SHP77 (cell line): ENCODE results near the gene HBZ.
"Not testable (repeated sequence)": the region's sequence is repeated elsewhere in the genome, so short reads cannot be mapped to it uniquely, and the experiment has no call there.

ENCODE experiments used
- DNase-seq, 2 experiments: peaks; one replicate each; lab custom pipeline; 2025; lab: John Stamatoyannopoulos, UW

The HBZ gene

DNA sequence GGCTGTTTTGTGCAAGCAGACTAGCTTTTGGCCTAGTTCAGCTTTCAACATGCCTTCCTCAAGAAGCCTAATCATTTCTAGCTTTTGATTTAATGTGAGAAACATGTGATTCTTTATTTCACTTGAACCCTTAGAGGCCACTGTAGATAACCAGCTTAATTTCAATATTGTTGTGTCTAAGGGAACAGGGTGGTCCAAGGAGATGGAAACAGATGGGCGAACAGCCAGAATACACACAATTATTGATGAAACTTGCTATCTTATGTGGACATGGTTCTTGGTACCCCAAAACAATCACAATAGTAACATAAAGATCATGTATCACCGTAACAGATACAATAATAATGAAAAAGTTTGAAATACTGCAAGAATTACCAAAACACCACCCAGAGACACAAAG is 18.7 kb upstream of the HBZ start:
- DNase-seq: no peak

DNA sequence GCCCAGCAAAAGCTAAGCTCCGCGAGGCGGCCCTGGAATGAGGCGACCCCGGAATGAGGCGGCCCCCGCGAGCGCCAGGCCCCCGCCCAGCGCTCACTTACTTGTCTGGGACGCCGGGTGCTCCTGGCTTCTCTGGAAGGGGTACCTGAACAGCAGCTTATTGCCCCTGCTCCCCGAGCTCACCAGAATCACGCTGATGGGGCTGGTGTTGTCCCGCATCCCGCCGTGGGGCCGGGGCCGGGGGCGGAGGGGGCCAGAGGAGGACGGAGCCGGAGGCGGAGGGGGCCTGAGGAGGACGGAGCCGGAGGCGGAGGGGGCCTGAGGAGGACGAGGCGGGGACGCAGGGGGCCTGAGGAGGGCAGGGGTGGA is 14.4 kb upstream of the HBZ start:
- DNase-seq: no peak

DNA sequence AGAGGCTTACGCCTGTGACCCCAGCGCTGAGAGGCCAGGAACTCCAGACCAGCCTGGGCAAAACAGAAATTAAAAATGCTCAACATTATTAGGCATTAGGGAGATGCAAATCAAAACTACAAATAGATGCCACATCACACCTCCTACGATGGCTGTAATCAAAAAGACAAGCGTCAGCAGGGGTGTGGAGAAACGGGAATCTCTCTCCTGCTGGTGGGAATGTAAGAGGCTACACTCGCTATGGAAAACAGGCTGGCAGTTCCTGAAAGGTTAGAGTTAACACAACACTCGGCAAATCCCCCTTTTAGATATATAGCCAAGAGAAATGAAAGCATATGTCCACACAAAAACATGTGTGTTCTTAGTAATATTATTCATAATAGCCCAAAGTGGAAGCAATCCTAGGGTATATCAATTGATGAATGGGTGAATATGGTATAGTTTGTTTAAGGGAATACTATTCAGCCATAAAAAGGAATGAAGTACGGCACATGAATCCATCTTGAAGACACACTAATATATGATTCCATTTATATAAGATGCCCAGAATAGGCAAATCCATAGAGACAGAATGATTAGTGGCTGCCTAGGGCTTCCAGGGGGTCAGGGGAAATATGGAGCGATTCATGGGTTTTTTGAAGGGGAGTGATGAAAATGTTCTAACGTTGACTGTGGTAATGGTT is 12.1 kb upstream of the HBZ start:
- DNase-seq: no peak

DNA sequence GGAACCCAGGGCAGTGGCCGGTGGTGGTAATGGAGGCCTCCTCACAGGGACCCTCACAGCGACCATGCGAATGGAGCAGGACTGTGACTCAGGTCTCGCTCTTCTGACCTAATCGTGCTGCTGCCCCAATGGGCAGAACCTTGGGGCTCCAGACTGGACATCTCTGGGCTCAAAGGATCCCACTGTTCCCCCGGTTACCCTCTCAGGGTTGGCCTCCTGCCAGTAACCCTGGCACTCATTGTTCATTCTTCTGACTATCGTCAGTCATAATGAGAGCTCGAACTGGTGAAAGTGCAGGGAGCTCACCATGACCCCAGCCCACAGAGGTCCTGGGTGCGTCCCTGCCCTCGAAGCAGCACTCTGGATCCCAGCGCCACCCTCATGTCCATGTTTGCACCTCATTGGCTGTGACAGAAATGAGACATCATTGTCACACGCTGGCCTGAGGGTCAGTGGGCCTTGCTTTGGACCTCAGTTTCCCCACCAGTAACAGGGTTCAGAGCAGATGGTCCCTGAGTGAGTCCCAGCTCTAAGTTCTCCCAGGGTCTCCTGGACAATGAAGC is 10.0 kb upstream of the HBZ start:
- DNase-seq: no peak

DNA sequence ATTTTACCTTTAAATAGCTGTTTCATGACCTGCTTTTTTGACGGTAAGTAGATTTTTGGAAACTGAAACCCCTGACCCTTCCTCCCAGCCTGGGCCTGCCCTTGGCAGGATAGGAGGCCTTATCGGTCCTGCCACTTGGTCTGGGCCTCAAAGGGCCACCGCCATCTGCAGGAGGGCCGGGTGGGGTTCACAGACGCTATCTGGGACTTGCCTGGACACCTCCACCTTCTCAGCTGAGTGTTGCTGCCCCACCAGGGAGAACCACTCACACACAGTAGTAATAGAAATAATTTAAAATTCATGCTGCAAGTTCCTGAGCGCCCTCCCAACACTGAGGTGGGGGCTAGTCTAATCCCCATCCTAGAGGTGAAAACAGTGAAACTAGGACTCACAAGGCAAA is 9.4 kb upstream of the HBZ start:
- no peak for DNase-seq

DNA sequence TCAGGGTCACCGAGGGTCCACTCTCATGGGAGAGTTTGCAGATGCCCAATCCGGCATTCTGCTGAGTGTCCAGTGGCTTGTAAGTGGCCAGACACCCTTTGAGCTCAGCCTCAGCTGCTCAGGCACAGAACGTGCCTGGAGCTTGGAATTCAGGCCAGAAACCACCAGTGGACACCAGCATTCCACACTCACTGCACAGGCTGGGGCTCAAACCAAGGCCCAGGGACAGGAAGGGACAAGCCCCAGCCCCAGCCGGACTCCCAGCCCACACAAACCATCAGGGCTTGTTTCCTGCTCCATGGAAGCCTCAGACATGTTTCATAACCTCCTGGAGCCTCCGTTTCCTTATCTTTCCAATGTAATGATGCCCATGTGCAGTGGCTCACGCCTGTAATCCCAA is 9.0 kb upstream of the HBZ start:
- no peak for DNase-seq

DNA sequence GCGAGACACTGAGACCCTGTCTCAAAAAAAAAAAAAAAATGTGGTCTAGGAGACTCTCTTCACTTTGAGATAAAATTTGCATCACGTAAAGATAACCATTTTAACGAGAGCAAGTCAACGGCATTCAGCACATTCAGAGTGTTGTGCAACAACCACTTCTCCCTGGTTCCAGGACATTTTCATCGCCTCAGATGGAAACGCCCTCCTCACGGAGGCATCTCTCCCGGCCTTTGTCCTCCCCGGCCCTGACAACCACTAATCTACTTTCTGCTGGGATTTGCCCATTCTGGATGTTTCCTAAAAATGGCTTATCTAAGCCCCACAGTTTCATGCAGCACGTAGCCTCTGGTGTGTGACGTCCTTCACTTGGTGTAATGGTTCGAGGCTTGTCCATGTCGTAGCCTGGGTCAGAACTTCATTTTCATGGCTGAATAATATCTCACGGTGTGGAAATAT is 7.6 kb upstream of the HBZ start:
- no peak for DNase-seq

DNA sequence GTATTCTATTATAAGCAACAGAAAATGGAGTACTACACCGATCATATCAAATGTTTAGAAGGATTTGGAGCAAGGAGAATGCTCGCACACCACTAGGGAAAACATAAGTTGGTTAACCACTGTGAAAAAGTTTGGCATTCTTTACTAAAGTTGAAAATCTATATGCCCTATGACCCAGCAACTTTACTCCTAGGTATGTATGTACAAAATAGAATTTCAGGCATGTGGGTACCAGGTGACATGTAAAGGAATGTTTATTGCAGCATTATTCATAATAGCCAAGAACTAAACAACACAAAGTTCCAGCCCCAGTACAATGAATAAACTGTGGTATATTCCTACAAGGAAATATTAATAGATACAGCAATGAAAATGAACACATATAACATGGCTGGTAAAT is 5.8 kb upstream of the HBZ start:
- DNase-seq: no peak

DNA sequence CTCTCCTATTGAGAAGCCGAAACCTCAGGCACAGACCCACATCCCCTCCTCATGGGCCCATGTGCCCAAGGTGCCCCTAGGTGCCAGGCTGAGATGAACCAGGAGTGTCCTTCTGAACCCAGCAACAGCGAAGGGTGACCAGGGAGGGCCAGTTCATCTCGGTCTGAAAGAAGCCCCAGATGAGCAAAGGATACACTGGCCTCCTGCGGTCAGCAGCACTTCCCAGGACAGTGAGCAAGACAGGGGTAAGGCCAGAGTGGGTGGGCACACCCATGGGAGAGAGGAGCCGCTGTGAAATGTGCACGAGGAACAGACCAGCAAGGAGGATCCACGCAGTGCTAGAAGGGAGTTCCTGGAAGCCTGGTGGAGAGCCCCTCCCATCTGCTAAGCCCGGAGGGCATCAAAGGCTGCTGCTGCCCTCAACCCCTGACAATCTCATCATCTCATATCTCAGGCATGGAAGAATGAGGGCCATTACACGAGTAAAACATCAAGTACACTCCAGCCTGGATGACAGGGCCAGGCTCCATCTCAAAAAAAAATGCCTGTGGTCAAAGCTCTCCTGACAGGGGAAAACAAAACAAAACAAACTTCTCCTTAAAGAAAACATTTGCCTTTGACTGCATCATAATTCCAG is 3.3 kb upstream of the HBZ start:
- DNase-seq: no peak

DNA sequence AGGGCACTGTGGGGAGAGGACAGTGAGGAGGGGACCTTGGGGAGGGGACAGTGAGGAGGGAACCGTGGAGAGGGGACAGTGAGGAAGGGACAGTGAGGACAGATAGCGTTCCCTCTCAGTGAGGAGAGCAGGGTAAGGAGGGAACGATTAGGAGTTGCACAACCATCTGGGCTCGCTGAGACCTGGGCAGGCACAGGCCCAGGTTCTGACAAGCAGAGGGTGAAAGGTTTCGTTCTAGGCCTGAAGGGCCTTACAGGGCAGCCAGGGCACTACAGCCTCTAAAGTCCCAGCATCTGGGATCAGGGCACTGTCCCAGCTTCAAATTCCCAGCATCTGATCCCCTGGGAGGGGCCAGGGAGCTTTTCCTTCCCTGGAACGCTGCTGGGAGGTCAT is 681 bp downstream of the HBZ start:
- not testable (repeated sequence) for DNase-seq

DNA sequence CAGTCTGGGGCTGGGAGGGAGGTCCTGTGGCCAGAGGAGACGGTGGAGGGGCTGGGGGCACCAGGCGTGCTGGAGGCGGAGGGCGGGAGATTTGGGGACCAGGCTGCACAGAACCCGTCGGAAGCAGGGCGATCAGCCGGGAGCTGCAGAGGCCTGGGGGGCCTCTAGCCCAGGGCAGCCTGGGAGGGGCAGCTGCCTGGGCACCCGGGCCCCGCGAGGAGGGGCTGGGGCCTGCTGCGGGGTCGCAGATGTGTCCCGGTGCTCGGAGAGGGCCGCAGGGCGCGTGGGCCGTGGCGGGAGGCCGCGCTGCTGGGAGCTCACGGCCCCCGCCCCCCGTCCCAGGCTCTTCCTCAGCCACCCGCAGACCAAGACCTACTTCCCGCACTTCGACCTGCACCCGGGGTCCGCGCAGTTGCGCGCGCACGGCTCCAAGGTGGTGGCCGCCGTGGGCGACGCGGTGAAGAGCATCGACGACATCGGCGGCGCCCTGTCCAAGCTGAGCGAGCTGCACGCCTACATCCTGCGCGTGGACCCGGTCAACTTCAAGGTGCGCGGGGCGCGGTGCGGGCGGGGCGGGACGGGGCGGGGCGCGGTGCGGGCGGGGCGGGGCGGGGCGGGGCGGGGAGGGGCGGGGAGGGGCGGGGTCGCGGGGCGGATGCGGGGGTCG is 1.2 kb downstream of the HBZ start:
- DNase-seq: not testable (repeated sequence)

DNA sequence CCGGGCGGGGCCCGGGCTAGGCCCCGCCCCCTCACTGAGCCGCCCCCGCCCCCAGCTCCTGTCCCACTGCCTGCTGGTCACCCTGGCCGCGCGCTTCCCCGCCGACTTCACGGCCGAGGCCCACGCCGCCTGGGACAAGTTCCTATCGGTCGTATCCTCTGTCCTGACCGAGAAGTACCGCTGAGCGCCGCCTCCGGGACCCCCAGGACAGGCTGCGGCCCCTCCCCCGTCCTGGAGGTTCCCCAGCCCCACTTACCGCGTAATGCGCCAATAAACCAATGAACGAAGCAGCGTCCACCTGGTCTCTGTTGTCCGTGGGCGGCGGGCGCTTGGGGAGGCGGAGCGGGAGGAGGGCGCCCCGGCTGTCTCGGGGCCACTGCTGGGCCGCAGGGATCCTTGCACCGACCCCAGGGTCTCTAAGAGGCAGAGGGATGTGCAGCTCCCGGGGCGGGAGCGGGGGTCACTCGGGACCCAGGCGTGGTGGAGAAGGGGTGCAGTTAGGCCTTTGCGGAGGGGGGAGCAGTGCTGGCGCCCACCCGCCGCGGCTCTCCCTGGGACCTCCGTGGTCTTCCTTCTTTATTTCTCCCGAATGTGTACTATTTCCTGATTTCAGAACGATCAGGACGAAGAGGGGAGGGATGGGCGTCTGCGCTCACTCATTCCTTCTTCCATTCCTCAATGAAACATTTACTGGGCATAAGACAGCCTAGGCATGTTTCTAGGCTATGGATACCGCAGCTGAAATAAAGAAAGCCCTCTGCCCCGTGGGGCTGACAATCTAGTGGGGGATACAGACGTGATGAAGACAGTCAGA is 2.0 kb downstream of the HBZ start:
- no peak for DNase-seq

DNA sequence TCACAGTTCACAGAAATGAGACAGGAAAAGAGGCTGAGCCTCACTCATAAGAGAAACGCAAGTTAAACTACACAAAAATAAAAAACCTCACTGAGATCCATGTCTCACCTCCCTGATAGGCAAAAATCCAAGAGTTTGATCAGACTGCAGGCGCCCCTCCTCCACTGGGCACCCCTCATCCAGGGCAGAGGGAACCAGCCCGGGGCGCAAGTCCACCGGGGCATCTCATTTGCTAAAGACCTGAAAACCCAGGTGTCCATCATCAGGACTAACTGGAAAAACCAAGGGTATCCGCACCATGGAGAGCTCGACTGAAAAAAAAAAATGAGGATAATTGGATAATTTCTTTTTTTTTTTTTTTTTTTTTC is 2.6 kb downstream of the HBZ start:
- no peak for DNase-seq

DNA sequence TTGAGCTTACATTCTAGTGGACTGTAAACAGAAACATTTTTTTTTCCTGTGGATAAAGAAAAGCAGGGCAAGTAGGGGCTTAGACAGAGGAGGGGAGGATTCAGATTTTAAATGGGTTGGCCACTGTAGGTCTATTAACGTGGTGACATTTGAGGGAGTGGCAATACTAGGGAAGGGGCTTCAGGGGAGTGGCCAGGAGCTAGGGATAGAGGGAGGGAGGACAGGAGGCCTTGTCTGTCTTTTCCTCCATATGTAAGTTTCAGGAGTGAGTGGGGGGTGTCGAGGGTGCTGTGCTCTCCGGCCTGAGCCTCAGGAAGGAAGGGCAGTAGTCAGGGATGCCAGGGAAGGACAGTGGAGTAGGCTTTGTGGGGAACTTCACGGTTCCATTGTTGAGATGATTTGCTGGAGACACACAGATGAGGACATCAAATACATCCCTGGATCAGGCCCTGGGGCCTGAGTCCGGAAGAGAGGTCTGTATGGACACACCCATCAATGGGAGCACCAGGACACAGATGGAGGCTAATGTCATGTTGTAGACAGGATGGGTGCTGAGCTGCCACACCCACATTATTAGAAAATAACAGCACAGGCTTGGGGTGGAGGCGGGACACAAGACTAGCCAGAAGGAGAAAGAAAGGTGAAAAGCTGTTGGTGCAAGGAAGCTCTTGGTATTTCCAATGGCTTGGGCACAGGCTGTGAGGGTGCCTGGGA is 6.8 kb downstream of the HBZ start:
- no peak for DNase-seq

DNA sequence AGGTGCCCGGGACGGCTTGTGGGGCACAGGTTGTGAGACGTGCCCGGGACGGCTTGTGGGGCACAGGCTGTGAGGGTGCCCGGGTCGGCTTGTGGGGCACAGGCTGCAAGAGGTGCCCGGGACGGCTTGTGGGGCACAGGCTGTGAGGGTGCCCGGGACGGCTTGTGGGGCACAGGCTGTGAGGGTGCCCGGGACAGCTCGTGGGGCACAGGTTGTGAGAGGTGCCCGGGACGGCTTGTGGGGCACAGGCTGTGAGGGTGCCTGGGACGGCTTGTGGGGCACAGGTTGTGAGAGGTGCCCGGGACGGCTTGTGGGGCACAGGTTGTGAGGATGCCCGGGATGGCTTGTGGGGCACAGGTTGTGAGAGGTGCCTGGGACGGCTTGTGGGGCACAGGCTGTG is 7.8 kb downstream of the HBZ start:
- not testable (repeated sequence) for DNase-seq

DNA sequence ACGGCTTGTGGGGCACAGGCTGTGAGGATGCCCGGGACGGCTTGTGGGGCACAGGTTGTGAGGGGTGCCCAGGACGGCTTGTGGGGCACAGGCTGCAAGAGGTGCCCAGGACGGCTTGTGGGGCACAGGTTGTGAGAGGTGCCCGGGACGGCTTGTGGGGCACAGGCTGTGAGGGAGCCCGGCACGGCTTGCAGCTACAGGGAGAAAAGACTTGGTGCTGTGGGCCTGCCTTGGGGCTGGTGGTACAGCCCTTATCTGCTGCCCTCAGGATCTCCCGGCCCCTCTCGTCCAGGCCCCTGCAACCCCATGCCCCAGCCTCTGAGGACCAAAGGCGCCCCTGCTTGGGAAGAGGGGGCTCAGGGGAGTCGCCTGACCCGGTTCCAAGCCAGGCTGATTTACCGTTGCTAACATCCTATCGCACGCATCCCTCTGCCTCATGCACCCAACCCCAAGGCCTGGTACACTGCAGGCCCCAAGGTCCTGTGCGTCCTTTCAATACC is 8.3 kb downstream of the HBZ start:
- DNase-seq: no peak

DNA sequence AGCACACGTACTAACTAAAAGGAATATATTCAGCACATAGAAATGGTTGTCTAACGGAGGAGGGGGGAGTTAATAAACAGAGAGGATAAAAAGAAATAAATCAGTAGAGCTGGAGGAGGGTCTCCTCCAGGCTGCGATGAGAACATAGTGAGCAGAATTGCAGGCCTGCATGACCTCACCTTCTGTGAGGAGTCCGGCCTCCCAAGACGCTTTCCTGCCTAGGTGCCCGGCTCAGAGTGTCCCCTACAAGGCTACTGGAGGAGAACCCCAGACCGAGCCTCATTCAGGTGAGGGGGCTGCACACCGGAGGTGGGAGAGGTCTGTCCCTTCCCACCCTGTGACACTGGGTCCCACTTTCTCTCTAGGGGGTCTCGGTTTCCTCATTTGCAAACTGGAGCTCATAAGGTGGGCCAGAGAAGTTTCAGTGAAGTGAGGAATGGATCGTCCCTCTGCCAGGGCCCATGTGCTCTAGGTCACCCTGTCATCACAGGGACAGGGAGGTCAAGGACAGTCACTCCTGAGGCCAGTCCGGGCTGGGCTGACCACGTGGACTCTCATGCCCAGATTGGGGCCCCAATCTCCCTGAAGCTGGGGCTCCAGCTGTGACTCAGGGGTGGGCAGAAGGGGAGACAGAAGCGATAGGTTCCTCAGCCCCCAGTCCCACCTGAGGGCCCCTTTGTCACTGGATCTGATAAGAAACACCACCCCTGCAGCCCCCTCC is 10.0 kb downstream of the HBZ start:
- no peak for DNase-seq

DNA sequence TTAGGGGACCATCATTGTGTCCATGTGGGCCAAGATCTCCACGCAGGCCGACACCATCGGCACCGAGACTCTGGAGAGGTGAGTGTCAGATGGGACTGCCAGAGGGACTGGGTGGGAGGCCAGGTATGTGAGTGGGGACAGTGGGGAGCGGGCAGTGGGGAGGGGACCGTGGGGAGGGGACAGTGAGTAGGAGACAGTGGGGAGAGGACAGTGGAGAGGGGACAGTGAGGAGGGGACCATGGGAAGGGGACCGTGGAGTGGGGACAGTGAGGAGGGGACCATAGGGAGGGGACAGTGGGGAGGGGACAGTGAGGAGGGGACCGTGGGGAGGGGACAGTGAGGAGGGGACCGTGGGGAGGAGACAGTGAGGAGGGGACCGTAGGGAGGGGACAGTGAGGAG is 10.7 kb downstream of the HBZ start:
- not testable (repeated sequence) for DNase-seq

DNA sequence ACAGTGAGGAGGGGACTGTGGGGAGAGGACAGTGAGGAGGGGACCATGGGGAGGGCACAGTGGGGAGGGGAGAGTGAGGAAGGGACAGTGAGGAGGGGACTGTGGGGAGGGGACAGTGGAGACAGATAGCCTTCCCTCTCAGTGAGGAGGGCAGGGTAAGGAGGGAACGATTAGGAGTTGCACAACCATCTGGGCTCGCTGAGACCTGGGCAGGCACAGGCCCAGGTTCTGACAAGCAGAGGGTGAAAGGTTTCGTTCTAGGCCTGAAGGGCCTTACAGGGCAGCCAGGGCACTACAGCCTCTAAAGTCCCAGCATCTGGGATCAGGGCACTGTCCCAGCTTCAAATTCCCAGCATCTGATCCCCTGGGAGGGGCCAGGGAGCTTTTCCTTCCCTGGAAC is 11.3 kb downstream of the HBZ start:
- not testable (repeated sequence) for DNase-seq

DNA sequence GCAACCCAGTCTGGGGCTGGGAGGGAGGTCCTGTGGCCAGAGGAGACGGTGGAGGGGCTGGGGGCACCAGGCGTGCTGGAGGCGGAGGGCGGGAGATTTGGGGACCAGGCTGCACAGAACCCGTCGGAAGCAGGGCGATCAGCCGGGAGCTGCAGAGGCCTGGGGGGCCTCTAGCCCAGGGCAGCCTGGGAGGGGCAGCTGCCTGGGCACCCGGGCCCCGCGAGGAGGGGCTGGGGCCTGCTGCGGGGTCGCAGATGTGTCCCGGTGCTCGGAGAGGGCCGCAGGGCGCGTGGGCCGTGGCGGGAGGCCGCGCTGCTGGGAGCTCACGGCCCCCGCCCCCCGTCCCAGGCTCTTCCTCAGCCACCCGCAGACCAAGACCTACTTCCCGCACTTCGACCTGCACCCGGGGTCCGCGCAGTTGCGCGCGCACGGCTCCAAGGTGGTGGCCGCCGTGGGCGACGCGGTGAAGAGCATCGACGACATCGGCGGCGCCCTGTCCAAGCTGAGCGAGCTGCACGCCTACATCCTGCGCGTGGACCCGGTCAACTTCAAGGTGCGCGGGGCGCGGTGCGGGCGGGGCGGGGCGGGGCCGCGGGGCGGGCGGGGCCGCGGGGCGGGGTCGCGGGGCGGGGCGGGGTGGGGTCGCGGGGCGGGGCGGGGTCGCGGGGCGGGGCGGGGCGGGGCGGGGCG is 11.8 kb downstream of the HBZ start:
- DNase-seq: not testable (repeated sequence)
